ENCODE results near the gene BPIFB6. TPM values are rescaled to one million over a fixed set of nuclear protein-coding genes. Genes with fewer than 3 reads are reported as not detected.

BPIFB6 gene
- total RNA-seq, 1 experiment from 2014 or later: not detected

DNA sequence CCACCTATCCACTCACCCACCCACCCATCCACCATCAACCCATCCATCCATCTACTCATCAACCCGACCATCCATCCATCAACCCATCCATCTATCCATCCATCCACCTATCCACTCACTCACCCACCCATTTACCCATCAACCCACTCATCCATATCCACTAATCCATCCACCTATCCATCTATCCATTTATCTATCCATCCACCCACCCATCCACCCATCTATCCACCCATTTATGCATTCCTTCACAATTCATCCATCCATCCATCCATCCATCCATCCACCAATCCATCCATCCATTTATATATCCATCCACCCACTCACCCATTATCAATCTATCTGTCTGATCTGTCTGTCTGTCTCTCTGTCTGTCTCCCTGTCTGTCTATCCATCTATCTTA lies 62.1 kb downstream of the BPIFB6 start:
- TF ChIP-seq EZH2 (IDR thresholded peaks at IDR 0.05; ENCODE audit: borderline replicate concordance, low read depth, low read length, poor library complexity, severe bottlenecking): no peak
- TF ChIP-seq CTCF (conservative IDR thresholded peaks at IDR 0.05; ENCODE audit: low read depth, low read length): no peak
- Histone ChIP-seq H3K27me3 (replicated peaks; ENCODE audit: insufficient read depth, low read depth, low read length, poor library complexity) (peaks cover 9% of the 10 kb centered on the region), H3K4me1 (ENCODE audit: insufficient read depth, low read length, poor library complexity, severe bottlenecking) (no peaks in the 10 kb centered on the region), H3K9me3 (ENCODE audit: low read depth, low read length, poor library complexity, severe bottlenecking) (no peaks in the 10 kb centered on the region), H3K27ac (ENCODE audit: low read depth, low read length, poor library complexity, severe bottlenecking) (no peak overlapping the region), H3K36me3 (ENCODE audit: insufficient read depth, low read length, poor library complexity, severe bottlenecking) (no peaks in the 10 kb centered on the region), H3K4me3 (ENCODE audit: low read depth, low read length, poor library complexity, severe bottlenecking) (no peak overlapping the region)
- ChIA-PET CTCF (no interaction called here), POLR2A (ENCODE audit: low non-redundant PET) (no interaction called here)
- intact Hi-C loops (cut with micrococcal nuclease; ENCODE audit: unreplicated experiment): loop anchor here (10.0 kb wide), 1 partner anchor 201 kb away; no protein-coding TSS in a partner anchor
- no peak for DNase-seq (ENCODE audit: low spot score)
- no TSS peak for BruUV-seq (replicated peaks)

Other genes starting within 250 kb of the BPIFB6 start
- gene MAPRE1, start 211.7 kb upstream of the BPIFB6 start, total RNA-seq (2021): 183 and 201 TPM in 2 replicates
- gene EFCAB8, start 172.7 kb upstream of the BPIFB6 start, total RNA-seq (2021): 0.13 TPM in 1 of 2 replicates, not detected in the other
- not detected in 2 replicates for gene SUN5, start 27.2 kb upstream of the BPIFB6 start, total RNA-seq (2021)
- not detected in 2 replicates for gene BPIFB2, start 23.9 kb upstream of the BPIFB6 start, total RNA-seq (2021)
- gene BPIFB3, start 22.3 kb downstream of the BPIFB6 start, total RNA-seq (2021): not detected in 2 replicates
- not detected in 2 replicates for gene BPIFB4, start 48.0 kb downstream of the BPIFB6 start, total RNA-seq (2021)
- not detected in 2 replicates for gene BPIFA2, start 136.5 kb downstream of the BPIFB6 start, total RNA-seq (2021)
- not detected in 2 replicates for gene BPIFA3, start 185.7 kb downstream of the BPIFB6 start, total RNA-seq (2021)
- not detected in 2 replicates for gene BPIFA1, start 204.3 kb downstream of the BPIFB6 start, total RNA-seq (2021)